Measurements from ENCODE around the gene PPP2R5C. TPM values are rescaled to one million over a fixed set of nuclear protein-coding genes. Genes with fewer than 3 reads are reported as not detected.

Gene PPP2R5C
- total and polyA plus RNA-seq, 2 of the 4 experiments (the other 2 are of a cell fraction): 65.9 to 78.7 TPM

DNA sequence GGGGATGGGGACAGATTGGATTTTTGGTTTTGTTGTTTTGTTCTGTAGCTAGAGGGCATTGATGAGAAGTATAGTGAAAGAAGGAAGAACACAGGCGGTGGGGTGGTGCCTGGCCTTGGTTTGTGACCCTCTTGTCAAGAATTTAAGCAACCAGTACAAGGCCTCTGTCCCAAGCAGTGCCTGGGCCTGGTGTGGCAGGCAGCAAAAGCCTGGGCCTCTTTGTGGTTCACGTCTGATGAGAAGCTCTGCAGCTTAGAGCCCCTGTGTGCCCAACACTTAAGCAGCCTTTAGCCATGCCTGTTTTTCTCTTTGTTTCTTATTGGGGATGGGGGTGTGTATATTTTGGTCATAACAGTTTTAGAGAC lies 98.0 kb downstream of the PPP2R5C start:
- no TSS peak for BruUV-seq (replicated peaks)
- ChIA-PET POLR2A (ENCODE audit: unreplicated experiment) (no interaction called here), CTCF (no interaction called here)
- Histone ChIP-seq H4K20me1 (ENCODE audit: insufficient read depth, low read length) (peaks cover 33% of the 10 kb centered on the region), H3K14ac (replicated peaks; ENCODE audit: low read depth, low read length) (no peak overlapping the region), H2AK9ac (replicated peaks; ENCODE audit: low read depth, low read length, poor library complexity) (no peak overlapping the region), H3K9me3 (ENCODE audit: control insufficient read depth, insufficient read depth, low read length) (no peaks in the 10 kb centered on the region), H3K18ac (ENCODE audit: low read depth, low read length) (no peak overlapping the region), H2AK5ac (ENCODE audit: low read depth, low read length) (no peak overlapping the region), H4K91ac (ENCODE audit: insufficient read depth, low read depth, low read length) (no peak overlapping the region), H2BK20ac (ENCODE audit: low read depth, low read length) (no peak overlapping the region), H3K9me1 (ENCODE audit: insufficient read depth, low read length) (peaks cover 22% of the 10 kb centered on the region), H3K4me3 (ENCODE audit: insufficient read depth, low read depth, low read length) (no peak overlapping the region), H2BK120ac (ENCODE audit: low read depth, low read length) (no peak overlapping the region), H3K27ac (ENCODE audit: insufficient read depth, low read length) (no peak overlapping the region), H2AFZ (replicated peaks; ENCODE audit: low read length, poor library complexity) (no peak overlapping the region), H3K56ac (ENCODE audit: extremely low read depth, insufficient read depth, low read length) (no peak overlapping the region), H4K8ac (ENCODE audit: low read depth in 2 of 2, low read length in 2 of 2) (no peak overlapping the region), H4K5ac (ENCODE audit: low read depth, low read length) (no peak overlapping the region), H3K9ac (ENCODE audit: low read depth, low read length) (no peak overlapping the region), H2BK5ac (ENCODE audit: low read depth, low read length, poor library complexity, severe bottlenecking) (no peak overlapping the region), H3K4me1 (ENCODE audit: control insufficient read depth, insufficient read depth, low read length) (peaks cover 3% of the 10 kb centered on the region), H3K79me1 (ENCODE audit: low read depth in 1 of 2, low read length in 2 of 2) (peaks cover 46 to 78% of the 10 kb centered on the region in 2 experiments), H2BK15ac (ENCODE audit: low read depth, low read length) (no peak overlapping the region), H3K23ac (ENCODE audit: low read depth, low read length) (no peak overlapping the region; the same call in 1 of the 2 replicates), H3K27me3 (ENCODE audit: control insufficient read depth, insufficient read depth, low read length) (no peaks in the 10 kb centered on the region), H3K36me3 (ENCODE audit: control insufficient read depth, insufficient read depth, low read length) (peaks cover 5% of the 10 kb centered on the region), H3K4ac (ENCODE audit: low read depth, low read length) (no peak overlapping the region), H3K4me2 (ENCODE audit: low read depth, low read length) (no peak overlapping the region)
- TF ChIP-seq BHLHE40 (IDR thresholded peaks at IDR 0.05; ENCODE audit: low read depth, low read length): no peak
- no peak for TF ChIP-seq RCOR1 (IDR thresholded peaks at IDR 0.05; ENCODE audit: insufficient replicate concordance, low read length)
- TF ChIP-seq, protein P1, sequence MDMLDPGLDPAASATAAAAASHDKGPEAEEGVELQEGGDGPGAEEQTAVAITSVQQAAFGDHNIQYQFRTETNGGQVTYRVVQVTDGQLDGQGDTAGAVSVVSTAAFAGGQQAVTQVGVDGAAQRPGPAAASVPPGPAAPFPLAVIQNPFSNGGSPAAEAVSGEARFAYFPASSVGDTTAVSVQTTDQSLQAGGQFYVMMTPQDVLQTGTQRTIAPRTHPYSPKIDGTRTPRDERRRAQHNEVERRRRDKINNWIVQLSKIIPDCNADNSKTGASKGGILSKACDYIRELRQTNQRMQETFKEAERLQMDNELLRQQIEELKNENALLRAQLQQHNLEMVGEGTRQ (IDR thresholded peaks at IDR 0.05; ENCODE audit: low read depth, low read length): no peak
- no peak for TF ChIP-seq MAZ (IDR thresholded peaks at IDR 0.05; ENCODE audit: borderline replicate concordance, low read depth, low read length)
- no peak for TF ChIP-seq CEBPB (IDR thresholded peaks at IDR 0.05; ENCODE audit: low read depth, low read length)
- no peak for TF ChIP-seq NFE2L2 (IDR thresholded peaks at IDR 0.05; ENCODE audit: low read depth, low read length)
- TF ChIP-seq POLR2A (IDR thresholded peaks at IDR 0.05; ENCODE audit: low read depth, low read length): no peak
- TF ChIP-seq MXI1 (IDR thresholded peaks at IDR 0.05; ENCODE audit: borderline replicate concordance, low read depth, low read length): no peak
- no peak for TF ChIP-seq SMC3 (IDR thresholded peaks at IDR 0.05; ENCODE audit: low read depth, low read length)
- no peak for TF ChIP-seq MAFK (IDR thresholded peaks at IDR 0.05; ENCODE audit: low read depth, low read length)
- TF ChIP-seq, protein P2, sequence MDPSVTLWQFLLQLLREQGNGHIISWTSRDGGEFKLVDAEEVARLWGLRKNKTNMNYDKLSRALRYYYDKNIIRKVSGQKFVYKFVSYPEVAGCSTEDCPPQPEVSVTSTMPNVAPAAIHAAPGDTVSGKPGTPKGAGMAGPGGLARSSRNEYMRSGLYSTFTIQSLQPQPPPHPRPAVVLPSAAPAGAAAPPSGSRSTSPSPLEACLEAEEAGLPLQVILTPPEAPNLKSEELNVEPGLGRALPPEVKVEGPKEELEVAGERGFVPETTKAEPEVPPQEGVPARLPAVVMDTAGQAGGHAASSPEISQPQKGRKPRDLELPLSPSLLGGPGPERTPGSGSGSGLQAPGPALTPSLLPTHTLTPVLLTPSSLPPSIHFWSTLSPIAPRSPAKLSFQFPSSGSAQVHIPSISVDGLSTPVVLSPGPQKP (IDR thresholded peaks at IDR 0.05; ENCODE audit: borderline replicate concordance, low read depth, low read length): no peak
- no peak for TF ChIP-seq FOS (IDR thresholded peaks at IDR 0.05; ENCODE audit: low read depth, low read length)
- TF ChIP-seq RFX5 (IDR thresholded peaks at IDR 0.05; ENCODE audit: low read depth, low read length): no peak
- no peak for TF ChIP-seq RAD21 (IDR thresholded peaks at IDR 0.05; ENCODE audit: low read length)
- no peak for TF ChIP-seq CHD1 (IDR thresholded peaks at IDR 0.05; ENCODE audit: low read depth, low read length)
- TF ChIP-seq, protein P3, sequence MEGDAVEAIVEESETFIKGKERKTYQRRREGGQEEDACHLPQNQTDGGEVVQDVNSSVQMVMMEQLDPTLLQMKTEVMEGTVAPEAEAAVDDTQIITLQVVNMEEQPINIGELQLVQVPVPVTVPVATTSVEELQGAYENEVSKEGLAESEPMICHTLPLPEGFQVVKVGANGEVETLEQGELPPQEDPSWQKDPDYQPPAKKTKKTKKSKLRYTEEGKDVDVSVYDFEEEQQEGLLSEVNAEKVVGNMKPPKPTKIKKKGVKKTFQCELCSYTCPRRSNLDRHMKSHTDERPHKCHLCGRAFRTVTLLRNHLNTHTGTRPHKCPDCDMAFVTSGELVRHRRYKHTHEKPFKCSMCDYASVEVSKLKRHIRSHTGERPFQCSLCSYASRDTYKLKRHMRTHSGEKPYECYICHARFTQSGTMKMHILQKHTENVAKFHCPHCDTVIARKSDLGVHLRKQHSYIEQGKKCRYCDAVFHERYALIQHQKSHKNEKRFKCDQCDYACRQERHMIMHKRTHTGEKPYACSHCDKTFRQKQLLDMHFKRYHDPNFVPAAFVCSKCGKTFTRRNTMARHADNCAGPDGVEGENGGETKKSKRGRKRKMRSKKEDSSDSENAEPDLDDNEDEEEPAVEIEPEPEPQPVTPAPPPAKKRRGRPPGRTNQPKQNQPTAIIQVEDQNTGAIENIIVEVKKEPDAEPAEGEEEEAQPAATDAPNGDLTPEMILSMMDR (conservative IDR thresholded peaks at IDR 0.05; ENCODE audit: low read depth, low read length): no peak
- no CpG with 5 or more reads among the region's 2 CpGs for WGBS, 2 experiments (ENCODE audit: extremely low coverage in 2 of 2, insufficient read length in 1 of 2)
- dilution Hi-C loops (cut with HindIII; ENCODE audit: low sequenced_read_pairs, unreplicated experiment) (no loop called here), in situ Hi-C loops (cut with MboI; ENCODE audit: low sequenced_read_pairs) (no loop called here), intact Hi-C loops (cut with micrococcal nuclease) (no loop called here)
- DNase-seq (no peak), ATAC-seq (ENCODE audit: low read depth) (no peak)
